ENCODE data around the gene DGKB.

Gene DGKB

GRCh38 chr7:14457568-14458453 lies 444.7 kb downstream of the DGKB start:
- peak in 1 of 2 donors; percentile 8 for DNase-seq (ENCODE audit: low read depth in 2 of 2)

- no peak for DNase-seq (ENCODE audit: low read depth in 2 of 2)
These were observed 453.3 kb downstream of the DGKB start for GRCh38 chr7:14449291-14449690.

GRCh38 chr7:14446829-14447228 lies 455.7 kb downstream of the DGKB start:
- DNase-seq (ENCODE audit: low read depth in 2 of 2), result no peak

GRCh38 chr7:14446219-14446618 lies 456.3 kb downstream of the DGKB start:
- no peak for DNase-seq (ENCODE audit: low read depth in 2 of 2)

- DNase-seq (ENCODE audit: low read depth in 2 of 2), result no peak
These were observed 464.2 kb downstream of the DGKB start for GRCh38 chr7:14438366-14438765.

GRCh38 chr7:14436878-14437277 lies 465.7 kb downstream of the DGKB start:
- no peak for DNase-seq (ENCODE audit: low read depth in 2 of 2)

GRCh38 chr7:14432924-14433323 lies 469.6 kb downstream of the DGKB start:
- DNase-seq (ENCODE audit: low read depth in 2 of 2), result no peak

GRCh38 chr7:14430926-14431325 lies 471.6 kb downstream of the DGKB start:
- DNase-seq (ENCODE audit: low read depth in 2 of 2), result no peak

- DNase-seq (ENCODE audit: low read depth in 2 of 2), result no peak
These were observed 477.0 kb downstream of the DGKB start for GRCh38 chr7:14425559-14425958.

GRCh38 chr7:14424675-14425074 lies 477.9 kb downstream of the DGKB start:
- DNase-seq (ENCODE audit: low read depth in 2 of 2), result no peak

GRCh38 chr7:14420768-14421167 lies 481.8 kb downstream of the DGKB start:
- DNase-seq (ENCODE audit: low read depth in 2 of 2), result no peak

- no peak for DNase-seq (ENCODE audit: low read depth in 2 of 2)
These were observed 483.0 kb downstream of the DGKB start for GRCh38 chr7:14419531-14419930.

- DNase-seq (ENCODE audit: low read depth in 2 of 2), result no peak
These were observed 483.9 kb downstream of the DGKB start for GRCh38 chr7:14418633-14419032.

GRCh38 chr7:14414274-14414986 lies 488.1 kb downstream of the DGKB start:
- no peak for DNase-seq (ENCODE audit: low read depth in 2 of 2)

GRCh38 chr7:14407246-14408015 lies 495.1 kb downstream of the DGKB start:
- no peak for DNase-seq (ENCODE audit: low read depth in 2 of 2)

- DNase-seq (ENCODE audit: low read depth in 2 of 2), result no peak
These were observed 499.0 kb downstream of the DGKB start for GRCh38 chr7:14403587-14403986.

GRCh38 chr7:14400271-14400670 lies 502.3 kb downstream of the DGKB start:
- no peak for DNase-seq (ENCODE audit: low read depth in 2 of 2)

- DNase-seq (ENCODE audit: low read depth in 2 of 2), result no peak
These were observed 504.0 kb downstream of the DGKB start for GRCh38 chr7:14398526-14398925.

- no peak for DNase-seq (ENCODE audit: low read depth in 2 of 2)
These were observed 506.7 kb downstream of the DGKB start for GRCh38 chr7:14395860-14396259.

GRCh38 chr7:14394786-14395185 lies 507.8 kb downstream of the DGKB start:
- no peak for DNase-seq (ENCODE audit: low read depth in 2 of 2)

GRCh38 chr7:14389595-14389994 lies 513.0 kb downstream of the DGKB start:
- no peak for DNase-seq (ENCODE audit: low read depth in 2 of 2)

- DNase-seq (ENCODE audit: low read depth in 2 of 2), result no peak
These were observed 513.4 kb downstream of the DGKB start for GRCh38 chr7:14389181-14389591.
